Keratinocyte (primary cell): ENCODE data around the gene ERGIC2. TPM values are rescaled to one million over a fixed set of nuclear protein-coding genes. Genes with fewer than 3 reads are reported as not detected.

ENCODE experiments used
- DNase-seq: peaks from one replicate; pipeline ENCODE4 v3.0.0-alpha.2; 2011; ENCODE audit warnings: low read depth, missing footprints, low spot score
- FAIRE-seq: peaks from 2 replicates; lab custom pipeline; 2011; peaks lifted over from hg19 to GRCh38; lab: Jason Lieb, UNC
- H2AFZ ChIP-seq: 2 replicates; pipeline ENCODE4 v1.6.0; 2012; ENCODE audit warnings: low read length, control low read depth, inconsistent platforms; ENCODE audit not compliant: control insufficient read depth
- H3K27ac ChIP-seq: 2 replicates; pipeline ENCODE4 v1.5.1; 2011; ENCODE audit warnings: low read length; ENCODE audit not compliant: control insufficient read depth, insufficient read depth
- H3K27me3 ChIP-seq: 3 replicates; pipeline ENCODE4 v1.6.0; 2011; ENCODE audit warnings: low read length; ENCODE audit not compliant: control insufficient read depth, insufficient read depth; ENCODE audit errors: extremely low read depth
- H3K36me3 ChIP-seq, 2 experiments: 2 replicates in 1 of 2; 3 replicates in 1 of 2; pipeline ENCODE4 v1.5.1; 2011; ENCODE audit warnings: low read length in 2 of 2, mild to moderate bottlenecking in 1 of 2; ENCODE audit not compliant: control insufficient read depth in 2 of 2, insufficient read depth in 2 of 2; ENCODE audit errors: extremely low read depth in 1 of 2
- H3K4me1 ChIP-seq: 3 replicates; pipeline ENCODE4 v1.5.1; 2011; ENCODE audit warnings: low read length; ENCODE audit not compliant: control insufficient read depth, insufficient read depth; ENCODE audit errors: extremely low read depth
- H3K4me2 ChIP-seq: 3 replicates; pipeline ENCODE4 v1.6.0; 2011; ENCODE audit warnings: low read depth, low read length; ENCODE audit not compliant: control insufficient read depth, insufficient read depth; ENCODE audit errors: extremely low read depth
- H3K4me3 ChIP-seq, 3 experiments: fragments of 200-600 bp in 1 of 3; sonication (generic) in 1 of 3; 2 replicates in 2 of 3; 3 replicates in 1 of 3; pipeline ENCODE4 v1.5.1; 2011 to 2016; ENCODE audit warnings: low read length in 3 of 3, mild to moderate bottlenecking in 3 of 3, control low read depth in 2 of 3, inconsistent platforms in 1 of 3, low read depth in 1 of 3, mixed read lengths in 1 of 3, mixed run types in 1 of 3, moderate library complexity in 1 of 3; ENCODE audit not compliant: control insufficient read depth in 2 of 3, insufficient read depth in 2 of 3; ENCODE audit errors: extremely low read depth in 1 of 3
- H3K79me2 ChIP-seq: 2 replicates; pipeline ENCODE4 v1.6.0; 2012; ENCODE audit warnings: low read length; ENCODE audit not compliant: control insufficient read depth, insufficient read depth
- H3K9ac ChIP-seq: 3 replicates; pipeline ENCODE4 v1.6.0; 2011; ENCODE audit warnings: low read length; ENCODE audit not compliant: control insufficient read depth, insufficient read depth; ENCODE audit errors: extremely low read depth
- H3K9me1 ChIP-seq: 3 replicates; pipeline ENCODE4 v1.6.0; 2011; ENCODE audit warnings: low read length; ENCODE audit not compliant: control insufficient read depth, insufficient read depth; ENCODE audit errors: extremely low read depth
- H3K9me3 ChIP-seq: 2 replicates; pipeline ENCODE4 v1.5.1; 2012; ENCODE audit warnings: low read depth, low read length; ENCODE audit not compliant: control insufficient read depth
- H4K20me1 ChIP-seq: 3 replicates; pipeline ENCODE4 v1.6.0; 2011; ENCODE audit warnings: low read length; ENCODE audit not compliant: control insufficient read depth, insufficient read depth; ENCODE audit errors: extremely low read depth
- CTCF ChIP-seq, 3 experiments: IDR thresholded peaks in 1 of 3; conservative IDR thresholded peaks in 1 of 3; optimal IDR thresholded peaks in 1 of 3; 2 replicates in 2 of 3; 3 replicates in 1 of 3; pipeline versions ENCODE3 to v1.5.1; 2011; ENCODE audit warnings: low read length in 3 of 3, mild to moderate bottlenecking in 3 of 3, moderate library complexity in 2 of 3, control low read depth in 1 of 3, inconsistent platforms in 1 of 3; ENCODE audit not compliant: insufficient read depth in 2 of 3; ENCODE audit errors: extremely low read depth in 1 of 3
- EZH2 ChIP-seq: IDR thresholded peaks from one replicate; pipeline ENCODE4 v1.6.1; 2012; ENCODE audit warnings: inconsistent platforms, mild to moderate bottlenecking, low read length, moderate library complexity
- dilution Hi-C: fragments of 300-500 bp; cut with MboI; formaldehyde crosslinking; loops from one replicate; pipeline ENCODE4 v1.7.0; 2020; ENCODE audit warnings: low sequenced_read_pairs; ENCODE audit not compliant: extremely low pct_ligation_motif_present
- polyA plus RNA-seq, 5 experiments: library from polyadenylated mRNA; depleted of rRNA in 3 of 5; stranded (reverse) in 3 of 5; stranded (forward) in 1 of 5; unstranded in 1 of 5; fragments of >200 nt; gene quantifications; 1 replicate in 1 of 5; 2 replicates in 3 of 5; 3 replicates in 1 of 5; pipeline versions ENCODE4 v1.2.1 to v1.2.3, GENCODE V29; 2011 to 2012; ENCODE audit warnings: missing spikeins in 2 of 5, low read depth in 1 of 5, low replicate concordance in 1 of 5

Gene ERGIC2
- polyA plus RNA-seq, 1 donor (not counting 4 experiments of a cell fraction or from before 2014, with no cell fraction given) = 62.4 TPM

GRCh38 chr12:29429999-29430715, 49.2 kb upstream of the ERGIC2 start:
- peaks cover 15% of the 10 kb centered on the region for H3K4me1 ChIP-seq
- DNase-seq = peak; percentile 23
- TF ChIP-seq CTCF (optimal IDR thresholded peaks at IDR 0.05 in 1 of 3, IDR thresholded peaks at IDR 0.05 in 1 of 3, conservative IDR thresholded peaks at IDR 0.05 in 1 of 3; ENCODE audit: extremely low read depth in 1 of 3, insufficient read depth in 2 of 3, low read length in 3 of 3) = no peak
- no peak for TF ChIP-seq EZH2
- H4K20me1 ChIP-seq = no peaks in the 10 kb centered on the region
- no peaks in the 10 kb centered on the region for H3K9me1 ChIP-seq
- dilution Hi-C loops = no loop called here
- no peaks in the 10 kb centered on the region for H3K9me3 ChIP-seq
- H3K79me2 ChIP-seq = no peaks in the 10 kb centered on the region
- no peak overlapping the region for H3K4me3 ChIP-seq
- no peak for FAIRE-seq
- H3K36me3 ChIP-seq = no peaks in the 10 kb centered on the region
- no peak overlapping the region for H2AFZ ChIP-seq
- H3K4me2 ChIP-seq = no peak overlapping the region
- H3K9ac ChIP-seq = no peak overlapping the region
- no peaks in the 10 kb centered on the region for H3K27me3 ChIP-seq
- no peak overlapping the region for H3K27ac ChIP-seq

- no peaks in the 10 kb centered on the region for H3K36me3 ChIP-seq
- peak overlapping the region; percentile 61 for H3K27ac ChIP-seq
- H3K4me1 ChIP-seq = peaks cover 15% of the 10 kb centered on the region
- FAIRE-seq (peak; percentile 32), DNase-seq (peak; percentile 38)
- H3K9me3 ChIP-seq = no peaks in the 10 kb centered on the region
- no peak overlapping the region for H3K4me3 ChIP-seq
- peak overlapping the region; percentile 3 for H3K4me2 ChIP-seq
- no peaks in the 10 kb centered on the region for H4K20me1 ChIP-seq
- H2AFZ ChIP-seq = no peak overlapping the region
- no peaks in the 10 kb centered on the region for H3K79me2 ChIP-seq
- TF ChIP-seq EZH2 (no peak), CTCF (optimal IDR thresholded peaks at IDR 0.05 in 1 of 3, IDR thresholded peaks at IDR 0.05 in 1 of 3, conservative IDR thresholded peaks at IDR 0.05 in 1 of 3; ENCODE audit: extremely low read depth in 1 of 3, insufficient read depth in 2 of 3, low read length in 3 of 3) (no peak)
- no peaks in the 10 kb centered on the region for H3K27me3 ChIP-seq
- no peak overlapping the region for H3K9ac ChIP-seq
- dilution Hi-C loops = no loop called here
- no peaks in the 10 kb centered on the region for H3K9me1 ChIP-seq
Observed at GRCh38 chr12:29428633-29429032, 47.7 kb upstream of the ERGIC2 start.
